ENCODE measurements around the gene LRBA. TPM values are rescaled to one million over a fixed set of nuclear protein-coding genes. Genes with fewer than 3 reads are reported as not detected.

Gene LRBA
- polyA plus RNA-seq, 1 donor, result 25.7 TPM

DNA sequence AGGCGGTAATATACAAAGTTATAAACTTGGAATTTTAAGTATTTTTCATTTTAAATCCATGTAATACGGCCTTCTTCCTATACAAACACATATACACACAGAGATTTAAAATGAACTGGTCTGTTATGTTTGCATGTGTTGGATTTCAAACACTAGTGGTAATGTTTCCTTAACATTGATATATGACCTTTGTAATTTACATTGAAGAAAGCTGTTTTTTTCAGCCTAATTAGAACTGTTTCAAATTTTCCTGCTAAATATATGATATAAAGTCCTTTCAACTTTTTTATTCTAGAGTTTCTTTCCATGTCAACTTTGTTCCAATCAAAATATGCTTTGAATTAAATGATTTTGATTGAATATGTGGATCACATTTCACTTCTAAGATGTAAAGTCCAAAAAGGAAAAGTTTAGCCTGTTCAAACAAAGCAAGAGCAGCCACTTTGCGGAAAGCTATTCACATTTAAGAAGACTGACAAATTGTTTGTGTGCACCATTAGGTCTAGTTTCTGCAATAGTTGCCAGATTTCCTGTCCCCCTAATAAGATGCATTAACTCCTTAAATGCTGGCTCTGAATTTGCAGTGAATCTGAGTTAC, 659.1 kb downstream of the LRBA start:
- DNase-seq, result no peak

DNA sequence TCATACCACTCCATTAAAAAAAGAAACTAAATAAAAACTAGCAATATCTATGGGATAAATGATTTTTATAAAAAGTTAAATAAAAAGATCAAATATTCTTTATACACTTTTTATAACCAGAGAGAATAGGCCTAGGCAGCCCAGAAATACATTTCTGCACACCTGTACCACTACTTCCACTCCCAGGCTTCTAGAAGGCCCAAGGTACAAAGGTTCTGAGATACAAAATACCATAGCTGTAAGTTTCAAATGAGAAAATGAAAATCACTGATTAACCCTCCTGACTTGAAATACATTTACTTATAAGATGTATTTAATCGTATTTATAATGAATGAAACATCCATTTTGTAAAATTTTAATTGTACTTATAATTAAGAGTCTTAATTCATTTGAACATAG, 659.7 kb downstream of the LRBA start:
- DNase-seq, result no peak

DNA sequence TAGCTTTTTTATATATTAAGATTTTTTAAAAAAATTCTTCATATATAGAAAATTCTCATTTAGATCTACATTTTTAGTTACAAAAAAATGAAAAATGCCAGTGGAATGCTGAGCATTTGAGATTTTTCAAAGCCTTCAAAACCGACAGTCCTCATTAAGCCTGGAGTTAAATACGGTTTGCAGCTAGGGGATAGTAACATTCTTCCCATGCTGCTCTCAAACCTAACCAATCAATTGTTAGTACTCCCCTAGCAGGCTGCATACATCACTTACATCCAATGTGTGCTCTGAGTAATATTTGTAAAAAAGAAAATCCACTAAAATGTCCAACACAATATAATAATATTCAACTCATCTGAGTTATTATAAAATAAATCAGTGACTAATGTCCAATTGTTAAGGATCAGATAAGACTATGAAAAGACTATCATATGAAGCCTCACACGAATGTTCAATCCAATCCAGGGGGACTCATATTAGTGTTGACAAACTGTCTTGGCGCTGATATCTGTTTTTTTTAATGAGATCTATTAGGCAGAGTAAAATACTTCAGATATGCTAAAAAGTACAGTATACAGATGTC, 660.8 kb downstream of the LRBA start:
- no peak for DNase-seq

DNA sequence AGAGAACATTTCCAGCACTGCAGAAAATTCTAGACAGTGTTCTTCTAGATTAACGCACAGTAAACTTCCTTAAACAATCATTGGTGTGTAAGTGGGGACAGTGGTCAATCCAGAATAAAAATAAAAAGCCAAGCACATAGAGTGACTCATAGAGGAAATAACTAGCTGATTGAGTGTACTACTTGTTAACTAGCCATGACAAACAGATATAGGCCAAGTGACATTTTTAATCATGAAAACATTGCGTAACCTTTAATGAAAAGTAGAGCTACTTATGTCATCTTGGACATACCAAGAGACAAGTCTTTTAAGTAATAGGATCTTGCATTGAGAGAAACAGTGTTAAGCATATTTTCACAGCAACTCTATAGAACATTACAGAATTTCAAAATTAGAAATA, 667.0 kb downstream of the LRBA start:
- no peak for DNase-seq

DNA sequence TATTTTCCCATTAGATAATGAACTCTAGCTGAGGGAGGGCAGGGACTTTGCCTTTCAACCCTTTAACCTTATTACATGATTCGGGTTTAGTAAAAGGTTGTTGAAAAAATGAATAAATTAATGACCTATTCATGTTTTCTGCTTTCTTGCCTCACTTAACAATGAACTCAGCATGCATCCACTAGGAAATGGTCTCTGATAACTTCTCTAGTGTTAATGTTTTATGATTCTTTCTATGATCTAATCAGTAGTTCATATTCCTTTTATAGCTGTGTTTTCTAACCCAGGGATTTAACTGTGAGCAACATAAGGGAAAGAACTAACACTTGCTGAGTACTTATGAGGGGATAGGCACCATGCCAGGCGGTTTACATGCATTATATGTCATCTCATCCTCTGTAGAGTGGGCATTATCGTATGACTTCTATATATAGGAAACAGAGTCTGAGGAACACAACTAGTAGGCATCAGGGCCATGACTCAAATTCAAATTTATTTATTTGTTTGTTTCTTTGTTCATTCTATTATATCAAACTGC, 669.8 kb downstream of the LRBA start:
- no peak for DNase-seq

DNA sequence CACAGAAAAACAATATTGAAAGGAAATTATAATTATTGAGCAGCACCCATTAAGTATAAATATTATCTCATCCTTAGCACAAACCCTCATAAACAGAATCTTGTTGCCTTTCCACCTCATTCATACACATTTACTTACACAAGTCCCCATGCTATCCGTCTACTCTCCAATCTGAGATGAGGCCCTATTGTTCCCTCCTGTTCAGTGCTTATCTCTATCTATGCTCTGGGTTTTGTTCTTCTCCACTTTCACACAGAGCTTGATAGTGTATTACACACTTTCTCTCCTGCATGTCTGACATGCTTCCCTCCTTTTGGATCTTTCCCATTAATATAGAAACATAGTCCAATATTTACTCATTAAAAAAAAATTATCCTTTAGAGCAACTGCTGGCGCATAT, 671.3 kb downstream of the LRBA start:
- DNase-seq, result no peak

DNA sequence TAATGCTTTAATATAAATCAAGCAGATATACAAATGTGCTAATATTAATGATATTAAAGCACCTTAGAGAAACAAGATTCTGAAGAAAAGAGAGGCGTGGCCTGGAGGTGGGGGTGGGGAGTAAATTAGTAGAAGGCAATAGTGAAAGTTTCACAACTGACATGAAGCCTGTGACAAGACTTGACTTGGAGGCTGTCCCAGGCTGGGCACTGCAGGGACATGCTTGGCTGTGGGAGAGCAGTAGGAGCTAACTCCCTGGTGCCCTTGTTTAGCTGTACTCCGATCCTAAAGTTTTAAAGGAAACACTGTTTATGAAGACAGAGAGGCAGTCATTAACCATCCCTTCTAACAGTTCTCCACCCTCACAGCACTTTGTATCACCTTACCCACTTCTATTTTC, 672.1 kb downstream of the LRBA start:
- no peak for DNase-seq

DNA sequence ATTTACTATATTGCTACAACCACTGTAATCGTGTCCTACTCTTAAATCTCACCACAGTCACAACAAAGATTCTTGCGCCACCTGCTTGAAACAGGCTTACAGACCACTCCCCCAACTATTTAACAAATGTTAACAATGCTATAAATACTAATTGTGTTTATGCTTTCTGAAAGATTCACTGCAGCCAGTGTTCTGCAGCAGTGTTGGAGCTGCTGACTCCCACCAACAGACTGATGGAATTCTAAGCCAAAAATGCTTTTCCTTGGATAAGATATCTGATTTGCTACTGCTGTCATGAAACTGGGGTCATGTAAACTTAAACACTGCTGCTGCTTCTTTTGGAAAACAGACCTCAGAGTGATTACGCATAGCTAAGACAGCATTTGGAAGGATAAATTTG, 677.4 kb downstream of the LRBA start:
- no peak for DNase-seq

DNA sequence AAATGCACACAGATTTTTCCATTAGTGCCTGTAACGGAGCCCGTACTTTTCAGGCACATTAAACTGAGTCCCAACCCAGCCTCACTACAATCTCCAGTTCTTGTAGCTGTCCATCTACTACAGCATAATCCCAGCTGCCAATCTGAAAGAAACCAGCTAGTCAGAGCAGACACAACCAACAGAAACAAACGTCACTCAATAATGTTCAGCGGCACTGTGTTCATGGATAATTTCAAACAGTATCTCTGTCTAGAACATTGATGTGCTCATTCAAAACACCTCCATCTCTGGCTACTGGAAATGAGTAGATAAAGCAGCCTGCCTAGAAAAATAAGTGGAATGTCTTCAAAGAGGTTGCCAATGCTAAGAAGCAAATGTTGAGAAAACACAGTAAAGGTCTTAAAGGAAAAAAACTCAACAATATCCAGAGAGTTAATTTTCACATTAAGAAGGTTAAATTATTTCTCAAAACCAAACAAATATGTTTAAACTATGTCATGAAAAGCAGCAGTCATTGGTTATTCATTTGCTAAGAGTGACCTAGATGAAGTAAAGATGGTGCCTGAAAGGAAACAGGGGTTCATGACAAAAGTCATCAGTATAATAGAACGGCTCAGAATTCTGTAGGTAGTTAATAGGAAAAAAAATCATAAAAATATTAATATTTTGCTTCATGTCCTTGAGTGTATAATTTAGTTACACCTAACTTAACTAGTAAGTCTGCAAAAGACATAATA, 678.2 kb downstream of the LRBA start:
- no peak for DNase-seq

DNA sequence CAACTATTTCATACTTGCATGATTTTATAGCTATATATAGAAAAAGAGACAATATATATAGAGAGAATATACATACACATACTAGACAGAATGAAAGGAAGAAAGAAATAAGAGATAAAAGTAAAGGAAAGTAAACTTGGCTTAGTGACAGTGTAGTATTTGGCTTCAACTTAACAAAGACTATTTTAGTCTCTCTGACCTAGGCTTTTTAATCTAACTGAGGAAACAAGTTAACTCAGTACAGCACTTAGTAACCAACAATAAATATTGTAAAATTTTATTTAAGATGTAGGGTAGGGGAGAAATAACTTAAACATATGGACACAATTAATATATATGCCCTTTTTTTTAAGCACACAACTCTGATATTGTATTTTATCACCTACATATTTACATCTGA, 682.1 kb downstream of the LRBA start:
- no peak for DNase-seq

DNA sequence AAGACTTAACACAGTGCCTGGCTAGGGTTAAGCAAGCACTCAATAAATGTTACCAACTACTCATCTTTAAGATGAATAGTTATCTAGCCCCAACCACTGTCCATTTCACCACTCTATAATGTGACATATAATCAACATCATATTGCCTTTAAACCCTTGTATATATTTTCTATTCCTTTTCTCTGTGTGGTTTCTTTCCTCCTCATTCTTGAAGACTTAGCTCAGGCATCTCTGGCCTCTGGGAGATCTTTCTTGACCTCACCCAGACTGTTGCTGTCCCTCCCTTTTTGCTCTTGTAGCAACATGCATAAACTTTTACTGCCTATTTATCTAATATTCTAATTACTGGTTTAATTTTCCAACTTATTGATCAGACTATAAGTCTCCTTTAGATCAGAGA, 683.0 kb downstream of the LRBA start:
- DNase-seq, result no peak

DNA sequence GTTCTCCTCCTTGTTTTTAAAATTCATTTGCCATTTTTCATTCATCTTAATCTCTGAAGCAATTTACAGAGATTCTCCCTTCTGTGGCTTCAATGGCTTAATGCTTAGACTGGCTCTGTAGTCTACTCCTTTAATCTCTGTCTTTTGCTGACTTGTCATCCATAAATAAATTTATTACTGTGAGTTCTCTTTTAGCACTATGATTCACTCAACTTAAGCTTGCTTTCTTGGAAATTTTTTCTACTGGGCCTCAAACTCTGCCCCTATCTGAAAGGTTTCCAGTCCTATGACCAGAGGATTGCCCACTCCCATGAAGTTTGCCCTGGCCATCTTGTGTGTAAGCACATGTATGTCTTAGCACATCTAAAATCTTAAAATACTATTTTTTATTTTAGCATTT, 685.7 kb downstream of the LRBA start:
- no peak for DNase-seq

DNA sequence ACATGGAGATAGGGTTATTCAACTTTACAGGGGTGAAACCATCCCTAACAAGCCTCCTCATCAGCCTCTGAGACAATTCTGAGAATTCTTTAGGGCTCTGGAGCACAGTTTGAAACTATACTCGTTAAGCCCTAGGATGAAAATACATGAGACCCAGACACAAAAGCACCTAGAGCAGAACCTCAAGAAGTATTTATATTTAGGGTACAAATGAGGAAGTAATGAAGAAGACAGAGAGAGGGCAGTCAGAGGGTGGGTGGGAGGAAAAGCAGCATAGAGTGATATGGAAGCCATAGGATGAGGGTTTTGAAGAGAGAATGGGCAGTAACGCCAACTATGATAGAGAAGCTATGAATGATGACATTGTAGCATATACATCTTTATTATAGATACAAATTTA, 686.6 kb downstream of the LRBA start:
- no peak for DNase-seq

DNA sequence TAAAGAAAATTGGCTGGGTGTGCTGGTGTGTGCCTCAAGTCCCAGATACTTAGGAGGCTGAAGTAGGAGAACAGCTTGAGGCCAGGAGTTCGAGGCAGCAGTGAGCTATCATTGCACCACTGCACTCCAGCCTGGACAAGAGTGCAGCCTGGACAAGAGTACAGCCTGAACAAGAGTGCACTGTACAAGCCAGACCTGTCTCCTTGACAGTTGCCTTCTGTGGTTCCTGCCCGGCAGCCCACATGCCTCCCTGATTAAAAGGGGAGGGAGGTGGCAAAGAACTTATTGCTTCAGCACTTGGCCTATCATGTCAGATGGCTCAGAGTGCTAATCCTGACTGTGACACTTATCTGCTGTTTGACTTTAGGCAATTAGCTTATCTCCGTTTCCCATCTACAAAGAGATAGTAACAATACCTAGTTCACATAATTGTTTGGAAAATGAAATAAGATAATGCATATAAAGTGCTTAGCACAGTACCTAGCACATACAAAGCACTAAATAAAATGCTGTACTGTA, 687.8 kb downstream of the LRBA start:
- no peak for DNase-seq

DNA sequence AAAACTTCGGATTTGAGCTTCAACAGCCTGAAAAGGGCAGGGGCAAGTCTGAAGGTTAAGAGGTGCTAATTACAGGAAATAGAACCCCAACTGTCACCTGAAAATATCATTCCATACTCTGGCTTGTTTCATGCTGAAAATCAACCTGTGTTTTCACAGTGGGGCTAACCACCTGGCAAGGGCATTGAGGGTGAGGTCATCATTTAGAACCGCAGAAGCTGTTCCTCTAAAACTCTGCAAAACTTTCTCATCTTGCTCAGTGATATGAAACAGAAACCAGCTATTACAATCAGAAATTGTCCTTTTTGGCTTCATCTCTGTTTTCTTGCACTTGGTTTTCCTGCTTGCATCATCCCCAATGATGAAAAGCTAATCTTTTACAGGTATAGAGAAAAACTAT, 689.2 kb downstream of the LRBA start:
- no peak for DNase-seq

DNA sequence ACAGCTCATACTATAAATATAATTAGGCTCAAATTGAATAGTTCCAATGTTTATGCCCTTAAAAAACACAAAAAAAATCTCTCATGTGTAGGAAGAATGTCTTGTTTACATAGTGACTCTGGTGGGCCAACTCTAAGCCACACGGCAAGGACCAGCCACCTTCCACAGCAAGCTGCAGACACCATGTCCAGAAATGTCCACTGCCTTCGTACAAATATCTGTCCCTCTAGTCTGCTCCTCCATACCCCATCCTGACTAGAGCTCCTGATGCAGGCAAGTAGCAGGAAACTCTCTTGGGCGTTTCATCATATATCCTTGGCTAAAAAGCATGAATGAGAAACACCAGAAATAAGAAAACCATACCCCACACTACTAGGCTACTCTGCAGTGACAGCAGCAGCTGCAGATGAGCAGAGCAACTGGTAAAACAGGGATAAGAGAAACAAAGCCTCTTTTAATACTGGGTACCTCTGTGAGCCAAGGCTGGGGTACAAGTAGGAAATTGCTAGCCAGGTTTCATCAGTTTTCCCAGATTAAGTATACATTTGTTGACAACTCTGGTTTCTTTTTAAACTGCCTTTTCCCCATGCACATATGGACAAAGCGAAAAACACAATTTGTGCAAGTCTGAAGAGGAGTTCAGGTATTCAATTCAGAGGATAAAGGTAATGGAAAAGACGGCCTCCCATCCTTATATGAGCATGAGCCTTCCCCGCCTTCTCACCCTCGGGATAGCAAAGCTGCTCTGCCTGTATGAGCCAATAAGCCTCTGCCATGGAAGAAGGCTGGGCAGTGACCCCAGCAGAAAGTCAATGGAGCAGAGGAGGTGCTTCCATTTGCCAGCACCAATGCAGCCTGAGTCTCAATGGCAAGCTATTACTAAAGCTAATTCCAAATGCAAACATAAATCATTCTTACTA, 691.4 kb downstream of the LRBA start:
- no peak for DNase-seq

DNA sequence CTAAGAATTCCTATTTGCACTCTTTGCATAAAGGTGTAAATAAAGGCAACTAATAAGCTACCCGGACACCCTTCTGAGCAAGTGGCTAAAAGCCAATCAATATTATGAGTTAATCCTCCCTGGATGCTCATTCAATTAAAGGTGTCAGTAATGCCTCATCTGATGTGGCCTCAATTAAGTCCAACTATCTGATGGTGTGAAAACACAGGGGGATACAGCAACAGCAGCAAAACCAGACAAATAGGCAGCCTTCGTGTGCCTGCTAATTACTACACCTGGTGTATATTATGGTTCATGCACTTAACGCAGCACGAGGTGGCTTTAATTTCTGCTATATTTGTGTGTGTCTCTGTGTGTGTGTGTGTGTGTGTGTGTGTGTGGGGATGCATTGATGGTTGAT, 692.4 kb downstream of the LRBA start:
- DNase-seq, result no peak

DNA sequence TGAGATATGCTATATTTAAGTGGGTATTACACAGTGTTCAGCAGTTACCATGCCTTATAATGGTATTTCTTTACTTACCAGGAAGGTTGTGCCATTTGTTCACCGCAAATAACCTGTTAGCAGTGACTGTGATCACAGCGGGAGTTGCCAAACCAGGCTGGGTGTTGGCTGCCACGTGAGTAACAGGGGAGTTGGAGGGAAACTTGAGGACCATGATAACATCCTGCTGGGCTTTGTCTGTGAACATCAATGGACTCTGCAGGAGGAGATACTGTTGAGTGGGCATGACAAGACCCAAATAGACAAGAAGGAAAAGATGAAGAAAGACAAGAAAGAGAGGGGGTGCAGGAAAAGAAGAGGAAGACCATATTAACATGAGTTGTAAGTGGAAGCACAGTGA, 694.0 kb downstream of the LRBA start:
- DNase-seq, result no peak

DNA sequence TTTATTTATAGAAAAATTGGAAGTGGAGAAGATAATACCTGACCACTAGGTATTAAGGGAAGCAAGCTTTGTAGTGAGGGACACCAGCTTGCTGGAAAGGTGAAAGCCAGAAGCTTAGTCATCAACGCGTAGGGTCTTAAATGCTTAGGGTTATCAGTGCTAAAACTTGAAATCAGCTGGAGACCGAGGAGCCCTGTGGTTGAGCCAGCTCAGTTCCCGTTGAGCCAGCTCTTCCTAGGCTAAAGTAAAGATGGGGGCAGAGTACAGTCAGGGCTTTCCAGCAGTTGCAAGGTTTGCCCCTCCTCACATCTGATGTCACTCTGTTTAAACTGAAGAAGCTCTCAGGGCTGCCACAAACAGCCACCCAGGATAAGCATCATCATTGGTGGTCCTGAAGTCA, 696.1 kb downstream of the LRBA start:
- no peak for DNase-seq

DNA sequence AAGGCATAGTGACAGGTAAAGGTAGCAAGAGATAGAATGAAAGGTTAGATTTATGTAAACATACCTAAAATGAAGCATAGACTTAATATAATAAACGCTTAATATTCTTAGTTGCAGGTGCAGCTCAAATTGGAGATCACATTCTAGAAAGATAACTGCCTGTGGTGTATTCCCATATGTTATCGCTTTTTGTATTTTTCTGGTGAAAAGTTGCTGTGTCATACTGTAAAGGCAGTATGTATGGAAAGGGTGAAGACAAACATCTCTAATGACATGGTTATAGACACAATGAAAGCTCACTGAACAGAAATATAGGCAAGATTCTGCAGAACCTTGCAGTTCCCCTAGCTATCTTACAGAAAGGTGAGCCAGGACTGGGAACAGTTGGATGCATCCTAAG, 696.6 kb downstream of the LRBA start:
- DNase-seq, result no peak

DNA sequence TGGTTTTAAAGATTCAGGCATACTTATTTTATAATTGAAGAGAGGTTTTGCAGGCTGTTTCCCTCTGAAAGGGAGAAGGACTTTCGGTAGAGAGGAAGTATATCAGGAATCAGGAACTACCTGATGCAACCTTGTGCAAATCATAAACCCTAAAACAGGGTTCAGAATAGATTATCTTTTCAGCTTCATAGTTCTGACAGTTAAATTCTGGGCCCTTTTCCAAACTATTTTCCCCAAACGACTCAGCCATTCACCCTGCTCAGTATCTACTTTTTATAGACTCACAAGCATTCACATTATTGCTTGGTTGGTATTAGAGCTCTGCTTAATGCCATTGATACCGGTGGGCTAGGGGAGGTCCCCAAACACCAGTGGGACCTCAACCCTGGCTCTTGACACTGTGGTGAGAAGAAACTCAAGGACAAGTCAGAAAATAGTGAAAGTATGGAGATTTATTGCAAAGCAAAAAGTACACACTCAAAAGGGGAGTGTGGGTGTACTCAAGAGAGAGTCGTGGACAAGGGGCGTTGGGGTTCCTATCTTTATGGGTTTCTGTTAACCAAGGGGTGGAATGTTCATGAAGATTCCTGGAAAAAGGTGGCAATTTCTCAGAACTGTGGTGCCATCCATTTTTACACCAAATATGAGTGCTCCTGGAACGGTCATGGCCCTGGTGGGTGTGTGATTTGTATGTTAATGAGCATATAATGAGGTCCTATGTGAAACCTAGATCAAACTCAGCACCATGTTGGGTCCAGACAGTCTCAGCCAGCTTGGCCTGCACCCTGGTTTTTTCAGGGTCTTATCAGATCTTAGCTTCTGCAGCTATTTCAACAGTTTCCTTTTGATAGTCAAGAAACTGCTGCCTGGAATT, 698.5 kb downstream of the LRBA start:
- no peak for DNase-seq

DNA sequence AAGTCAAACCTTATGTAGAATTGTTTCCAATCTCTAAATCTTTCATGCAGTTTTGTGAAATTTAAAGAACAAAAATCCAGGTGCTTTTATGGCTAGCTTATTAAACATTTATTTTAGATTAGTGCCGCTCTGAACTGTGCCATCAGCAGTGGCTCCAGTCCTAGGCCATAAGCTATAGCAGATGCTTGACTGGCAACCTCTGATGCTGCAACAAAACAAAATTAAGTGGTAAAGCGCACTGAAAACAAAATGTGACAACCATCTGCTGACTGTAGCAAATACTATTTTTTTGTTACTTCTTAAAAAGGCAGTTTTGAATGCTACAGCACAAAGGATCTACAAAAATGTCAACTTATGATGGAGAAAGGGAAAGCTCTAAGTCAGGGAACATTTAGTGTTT, 699.4 kb downstream of the LRBA start:
- DNase-seq, result no peak
